Neural cell (in vitro differentiated cells): Measurements from ENCODE around the gene SPTSSA. TPM values are rescaled to one million over a fixed set of nuclear protein-coding genes. Genes with fewer than 3 reads are reported as not detected.

ENCODE experiments used
- polyA plus RNA-seq: library from polyadenylated mRNA; depleted of rRNA; stranded (reverse); fragments of >200 nt; gene quantifications from 2 replicates; pipeline ENCODE4 v1.2.3, GENCODE V29; 2014

SPTSSA gene
- polyA plus RNA-seq, 1 donor from 2014 or later: 16.0 TPM

Other genes starting within 250 kb of the SPTSSA start
- 103 and 112 TPM in 2 replicates for gene EAPP, start 77.5 kb upstream of the SPTSSA start, polyA plus RNA-seq
- gene SNX6, start 167.9 kb upstream of the SPTSSA start, polyA plus RNA-seq: 129 and 138 TPM in 2 replicates